MCF 10A (cell line): ENCODE results near the gene IKZF4. TPM values are rescaled to one million over a fixed set of nuclear protein-coding genes. Genes with fewer than 3 reads are reported as not detected.
"Not testable (repeated sequence)": the region's sequence is repeated elsewhere in the genome, so short reads cannot be mapped to it uniquely, and the experiment has no call there.

Experiments
- BruUV-seq: library from RNA; stranded (reverse); fragments of 400-500 nt; replicated peaks from 2 replicates; lab custom pipeline; 2021; lab: Mats Ljungman, UMichigan
- CTCF ChIA-PET: fragments of 300-600 bp; sonication (Branson Sonifier 250); formaldehyde crosslinking; extraction: SDS; loops from one replicate; lab custom pipeline; 2021; ENCODE audit warnings: antibody characterized with exemption, inconsistent platforms; lab: Yijun Ruan, JAX
- POLR2A ChIA-PET: fragments of 300-600, 350-650 bp; sonication (Branson Sonifier 250); formaldehyde crosslinking; extraction: SDS; loops from one replicate; lab custom pipeline; 2020; ENCODE audit warnings: antibody characterized with exemption, inconsistent platforms; lab: Yijun Ruan, JAX
- DNase-seq: peaks from one replicate; pipeline ENCODE4 v3.0.0-alpha.2; 2018; ENCODE audit not compliant: unreplicated experiment
- H3K27ac Mint-ChIP-seq: one replicate; pipeline ENCODE4 v1.8.0; 2022; ENCODE audit warnings: mild to moderate bottlenecking, low read depth, mixed read lengths; ENCODE audit not compliant: unreplicated experiment
- H3K27me3 Mint-ChIP-seq: one replicate; pipeline ENCODE4 v1.8.0; 2022; ENCODE audit warnings: mixed read lengths; ENCODE audit not compliant: insufficient read depth, unreplicated experiment
- H3K36me3 Mint-ChIP-seq: one replicate; pipeline ENCODE4 v1.8.0; 2022; ENCODE audit warnings: mild to moderate bottlenecking, moderate library complexity, mixed read lengths; ENCODE audit not compliant: insufficient read depth, unreplicated experiment
- H3K4me1 Mint-ChIP-seq: one replicate; pipeline ENCODE4 v1.8.0; 2022; ENCODE audit warnings: mixed read lengths; ENCODE audit not compliant: insufficient read depth, unreplicated experiment
- H3K4me3 Mint-ChIP-seq: one replicate; pipeline ENCODE4 v1.8.0; 2022; ENCODE audit warnings: mild to moderate bottlenecking, moderate library complexity, mixed read lengths; ENCODE audit not compliant: unreplicated experiment
- H3K9me3 Mint-ChIP-seq: one replicate; pipeline ENCODE4 v1.8.0; 2022; ENCODE audit warnings: mixed read lengths; ENCODE audit not compliant: unreplicated experiment
- intact Hi-C: fragments of 100-400 bp; cut with micrococcal nuclease; formaldehyde crosslinking; loops from 2 replicates; pipeline ENCODE4 v1.14.1; 2022
- total RNA-seq: library from RNA; stranded (reverse); gene quantifications from 2 replicates; pipeline ENCODE4 v1.2.3, GENCODE V29; 2022
- TF ChIP-seq, protein P1 (sequence below): fragments of 200-600 bp; IDR thresholded peaks from one replicate; pipeline ENCODE4 v1.8.0; 2022; ENCODE audit warnings: antibody characterized with exemption, mild to moderate bottlenecking; ENCODE audit not compliant: unreplicated experiment

Gene IKZF4
- total RNA-seq, 1 experiment from 2014 or later, result 2.4 TPM

- POLR2A ChIA-PET, result interaction anchor here (1.2 kb wide), 1 partner anchor 9 kb away, joined by 4 read pairs; no protein-coding TSS in a partner anchor
- intact Hi-C loops, result no loop called here
- no peaks in the 10 kb centered on the region for H3K9me3 Mint-ChIP-seq
- peaks cover 12% of the 10 kb centered on the region for H3K4me1 Mint-ChIP-seq
- CTCF ChIA-PET, result interaction anchor here (0.8 to 1.0 kb wide), 2 partner anchors 11 to 52 kb away, joined by 3 read pairs; no protein-coding TSS in a partner anchor
- no peak overlapping the region for H3K4me3 Mint-ChIP-seq
- TF ChIP-seq, protein P1, sequence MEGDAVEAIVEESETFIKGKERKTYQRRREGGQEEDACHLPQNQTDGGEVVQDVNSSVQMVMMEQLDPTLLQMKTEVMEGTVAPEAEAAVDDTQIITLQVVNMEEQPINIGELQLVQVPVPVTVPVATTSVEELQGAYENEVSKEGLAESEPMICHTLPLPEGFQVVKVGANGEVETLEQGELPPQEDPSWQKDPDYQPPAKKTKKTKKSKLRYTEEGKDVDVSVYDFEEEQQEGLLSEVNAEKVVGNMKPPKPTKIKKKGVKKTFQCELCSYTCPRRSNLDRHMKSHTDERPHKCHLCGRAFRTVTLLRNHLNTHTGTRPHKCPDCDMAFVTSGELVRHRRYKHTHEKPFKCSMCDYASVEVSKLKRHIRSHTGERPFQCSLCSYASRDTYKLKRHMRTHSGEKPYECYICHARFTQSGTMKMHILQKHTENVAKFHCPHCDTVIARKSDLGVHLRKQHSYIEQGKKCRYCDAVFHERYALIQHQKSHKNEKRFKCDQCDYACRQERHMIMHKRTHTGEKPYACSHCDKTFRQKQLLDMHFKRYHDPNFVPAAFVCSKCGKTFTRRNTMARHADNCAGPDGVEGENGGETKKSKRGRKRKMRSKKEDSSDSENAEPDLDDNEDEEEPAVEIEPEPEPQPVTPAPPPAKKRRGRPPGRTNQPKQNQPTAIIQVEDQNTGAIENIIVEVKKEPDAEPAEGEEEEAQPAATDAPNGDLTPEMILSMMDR, result no peak
- BruUV-seq, result no TSS peak
- no peak for DNase-seq
- peaks cover 45% of the 10 kb centered on the region for H3K36me3 Mint-ChIP-seq
- no peak overlapping the region for H3K27ac Mint-ChIP-seq
- no peaks in the 10 kb centered on the region for H3K27me3 Mint-ChIP-seq
Observed at GRCh38 chr12:55978393-55978792, 42.5 kb upstream of the IKZF4 start.

- TF ChIP-seq, protein P1, result no peak
- no peaks in the 10 kb centered on the region for H3K27me3 Mint-ChIP-seq
- intact Hi-C loops, result no loop called here
- CTCF ChIA-PET, result interaction anchor here (0.6 to 0.8 kb wide), 4 partner anchors 10 to 241 kb away, joined by 3 to 5 read pairs (median 3); no protein-coding TSS in a partner anchor
- peaks cover 52% of the 10 kb centered on the region for H3K36me3 Mint-ChIP-seq
- no peak overlapping the region for H3K4me3 Mint-ChIP-seq
- H3K9me3 Mint-ChIP-seq, result no peaks in the 10 kb centered on the region
- H3K4me1 Mint-ChIP-seq, result peaks cover 12% of the 10 kb centered on the region
- POLR2A ChIA-PET, result interaction anchor here (1.2 kb wide), 1 partner anchor 9 kb away, joined by 4 read pairs; no protein-coding TSS in a partner anchor
- no TSS peak for BruUV-seq
- H3K27ac Mint-ChIP-seq, result no peak overlapping the region
- no peak for DNase-seq
Observed at GRCh38 chr12:55979069-55979468, 41.8 kb upstream of the IKZF4 start.

- Mint-ChIP-seq H3K36me3 (peaks cover 62% of the 10 kb centered on the region), H3K27ac (peak overlapping the region; percentile 27)
- peak; percentile 53 for DNase-seq
- H3K4me3 Mint-ChIP-seq, BruUV-seq, intact Hi-C loops, H3K4me1 Mint-ChIP-seq, H3K27me3 Mint-ChIP-seq, H3K9me3 Mint-ChIP-seq: not testable (repeated sequence)
- POLR2A ChIA-PET, result interaction anchor here (0.6 to 2.9 kb wide), 6 partner anchors 8 to 185 kb away, joined by 4 to 36 read pairs (median 6); partner anchors contain the start of genes RAB5B and SUOX
- CTCF ChIA-PET, result interaction anchor here (0.6 to 7.0 kb wide), 10 partner anchors 8 to 164 kb away, joined by 3 to 80 read pairs (median 3); partner anchors contain the start of genes ORMDL2, RAB5B, SARNP and SUOX
Observed at GRCh38 chr12:55981882-55982281, 39.0 kb upstream of the IKZF4 start.

GRCh38 chr12:55982319-55982936, 38.4 kb upstream of the IKZF4 start:
- no peaks in the 10 kb centered on the region for H3K27me3 Mint-ChIP-seq
- ChIA-PET POLR2A (interaction anchor here (0.6 to 2.9 kb wide), 9 partner anchors 9 to 737 kb away, joined by 3 to 36 read pairs (median 5); partner anchors contain the start of genes ESYT1, RAB5B and SUOX), CTCF (interaction anchor here (0.5 to 7.0 kb wide), 13 partner anchors 8 to 164 kb away, joined by 3 to 80 read pairs (median 3); partner anchors contain the start of genes DGKA, ORMDL2, RAB5B and SARNP)
- peaks cover 62% of the 10 kb centered on the region for H3K36me3 Mint-ChIP-seq
- intact Hi-C loops, result no loop called here
- H3K4me1 Mint-ChIP-seq, result peaks cover 5% of the 10 kb centered on the region
- no peak overlapping the region for H3K27ac Mint-ChIP-seq
- no TSS peak for BruUV-seq
- DNase-seq, result no peak
- no peaks in the 10 kb centered on the region for H3K9me3 Mint-ChIP-seq
- no peak overlapping the region for H3K4me3 Mint-ChIP-seq
- TF ChIP-seq, protein P1, result no peak
